Esophagus (tissue), 2 donors: ENCODE results near the gene LSP1. TPM values are rescaled to one million over a fixed set of nuclear protein-coding genes. Genes with fewer than 3 reads are reported as not detected.

Source experiments
- H3K27ac ChIP-seq, 2 donors: one replicate each; pipeline ENCODE4 v1.5.1; 2013; ENCODE audit warnings: low read depth in 2 of 2, mild to moderate bottlenecking in 2 of 2, inconsistent platforms in 1 of 2, low read length in 1 of 2, moderate library complexity in 1 of 2
- H3K27me3 ChIP-seq, 2 donors: one replicate each; pipeline ENCODE4 v1.6.1; 2013; ENCODE audit warnings: low read length in 2 of 2, control low read depth in 1 of 2, mild to moderate bottlenecking in 1 of 2; ENCODE audit not compliant: insufficient read depth in 2 of 2, control insufficient read depth in 1 of 2
- H3K36me3 ChIP-seq, 2 donors: one replicate each; pipeline ENCODE4 v1.6.1; 2013; ENCODE audit warnings: low read length in 1 of 2; ENCODE audit not compliant: control insufficient read depth in 2 of 2, insufficient read depth in 2 of 2
- H3K4me1 ChIP-seq, 2 donors: one replicate each; pipeline ENCODE4 v1.6.1; 2013; ENCODE audit warnings: low read length in 1 of 2; ENCODE audit not compliant: control insufficient read depth in 2 of 2, insufficient read depth in 2 of 2
- H3K4me3 ChIP-seq, 2 donors: one replicate each; pipeline ENCODE4 v1.5.1; 2013; ENCODE audit warnings: low read length in 2 of 2, mild to moderate bottlenecking in 2 of 2, low read depth in 1 of 2, moderate library complexity in 1 of 2
- H3K9me3 ChIP-seq, 2 donors: one replicate each; pipeline ENCODE4 v1.6.1; 2013; ENCODE audit warnings: mild to moderate bottlenecking in 2 of 2, low read depth in 1 of 2, low read length in 1 of 2, moderate library complexity in 1 of 2; ENCODE audit not compliant: control insufficient read depth in 2 of 2, insufficient read depth in 1 of 2
- WGBS, 2 donors: extraction: QIAGEN DNeasy Blood & Tissue Kit; methylation state at CpG; one replicate each; pipeline ENCODE4 v1.1.7; 2013; 5-methylcytosine and 5-hydroxymethylcytosine counted together
- polyA plus RNA-seq, 2 donors: library from polyadenylated mRNA; stranded (reverse); fragments of 200-250 nt; gene quantifications; one replicate each; pipeline ENCODE4 v1.2.3, GENCODE V29; 2013
- donor health status: healthy with polysubstance abuse.
- donor health status: Bipolar disorder and iron deficiency.

LSP1 gene
- polyA plus RNA-seq, 2 donors: 23.7 to 130 TPM

GRCh38 chr11:1823376-1824220 lies 29.3 kb upstream of the LSP1 start:
- no peak overlapping the region for H3K27ac ChIP-seq
- peaks cover 3 to 11% of the 10 kb centered on the region in 2 donors for H3K9me3 ChIP-seq
- WGBS, 2 donors: 80 to 86% methylated on average over 19 of the region's 19 CpGs
- peaks cover 0 to 28% of the 10 kb centered on the region in 2 donors for H3K4me1 ChIP-seq
- H3K36me3 ChIP-seq: no peaks in the 10 kb centered on the region
- H3K4me3 ChIP-seq: no peak overlapping the region
- no peaks in the 10 kb centered on the region for H3K27me3 ChIP-seq

GRCh38 chr11:1824221-1825038 lies 28.5 kb upstream of the LSP1 start:
- 75 to 81% methylated on average over 23 of the region's 23 CpGs for WGBS, 2 donors
- Histone ChIP-seq H3K27me3 (no peaks in the 10 kb centered on the region), H3K27ac (no peak overlapping the region), H3K4me3 (no peak overlapping the region), H3K36me3 (no peaks in the 10 kb centered on the region), H3K4me1 (peaks cover 0 to 32% of the 10 kb centered on the region in 2 donors), H3K9me3 (peaks cover 0 to 3% of the 10 kb centered on the region in 2 donors)

DNA sequence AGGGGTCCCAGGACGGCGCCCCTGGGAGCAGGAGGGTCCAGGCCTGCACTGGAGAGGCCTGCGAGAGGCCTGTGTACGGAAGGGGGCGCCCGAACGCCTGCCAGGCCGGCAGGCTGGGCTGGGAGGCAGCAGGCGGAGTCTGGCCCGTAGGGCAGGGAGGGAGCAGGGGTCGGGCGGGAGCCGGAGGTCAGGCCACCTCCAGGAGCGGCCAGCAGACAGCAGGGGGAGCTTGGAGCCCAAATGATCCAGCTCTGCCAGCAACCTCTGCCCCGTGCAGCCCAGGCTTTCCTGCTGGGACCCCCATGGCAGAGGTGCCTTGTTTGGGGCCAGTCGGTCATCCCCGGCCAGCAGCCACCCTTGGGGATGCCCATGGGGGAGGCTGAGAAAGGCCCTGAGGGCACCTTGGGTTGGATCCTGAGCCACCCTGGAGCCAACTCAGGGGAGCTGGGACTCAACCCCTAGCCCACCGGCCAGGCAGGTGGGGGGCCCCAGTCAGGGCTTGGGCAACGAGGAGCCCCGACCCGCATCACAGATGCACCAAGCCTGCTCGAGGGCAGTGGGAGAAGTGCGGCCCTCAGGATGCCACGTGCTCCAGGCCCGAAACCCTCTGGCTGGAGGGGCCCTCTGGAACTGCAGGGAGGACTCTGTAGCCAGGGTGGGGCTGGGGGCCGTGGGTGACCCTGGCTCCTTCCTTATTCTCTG lies 27.7 kb upstream of the LSP1 start:
- Histone ChIP-seq H3K9me3 (peaks cover 0 to 2% of the 10 kb centered on the region in 2 donors), H3K4me3 (no peak overlapping the region), H3K27me3 (no peaks in the 10 kb centered on the region), H3K4me1 (peaks cover 0 to 33% of the 10 kb centered on the region in 2 donors), H3K36me3 (no peaks in the 10 kb centered on the region), H3K27ac (no peak overlapping the region)
- 55 to 58% methylated on average over 25 to 26 of the region's 26 CpGs for WGBS, 2 donors

DNA sequence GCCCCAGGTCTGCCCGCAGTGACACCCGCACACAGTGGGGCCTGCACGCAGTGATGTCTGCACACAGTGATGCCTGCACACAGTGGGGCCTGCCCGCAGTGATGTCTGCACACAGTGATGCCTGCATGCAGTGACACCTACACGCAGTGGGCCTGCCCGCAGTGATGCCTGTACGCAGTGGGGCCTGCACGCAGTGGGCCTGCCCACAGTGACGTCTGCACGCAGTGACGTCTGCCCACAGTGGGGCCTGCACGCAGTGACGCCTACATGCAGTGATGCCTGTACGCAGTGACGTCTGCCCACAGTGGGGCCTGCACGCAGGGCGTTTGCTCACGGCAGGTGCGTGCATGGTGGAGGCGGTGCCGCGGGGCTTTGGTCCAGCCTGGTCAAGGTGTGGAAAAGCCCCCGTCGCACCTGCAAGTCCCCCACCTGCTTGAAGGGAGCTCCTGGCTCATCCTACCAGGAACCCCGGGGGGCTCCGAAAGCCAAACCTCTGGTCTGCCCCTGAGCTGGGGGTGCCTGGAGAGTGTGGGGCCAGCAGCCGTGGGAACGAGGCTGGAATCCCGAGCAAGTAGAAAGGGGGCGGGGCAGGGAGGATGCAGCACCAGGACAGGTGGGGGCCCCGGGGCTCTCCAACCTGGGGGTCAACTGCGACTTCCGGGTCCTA lies 27.0 kb upstream of the LSP1 start:
- Histone ChIP-seq H3K4me1 (peaks cover 0 to 38% of the 10 kb centered on the region in 2 donors), H3K4me3 (no peak overlapping the region), H3K27me3 (no peaks in the 10 kb centered on the region), H3K36me3 (no peaks in the 10 kb centered on the region), H3K27ac (no peak overlapping the region), H3K9me3 (peaks cover 0 to 2% of the 10 kb centered on the region in 2 donors)
- 88 to 90% methylated on average over 30 to 33 of the region's 33 CpGs for WGBS, 2 donors

GRCh38 chr11:1826552-1827094 lies 26.3 kb upstream of the LSP1 start:
- H3K27me3 ChIP-seq: no peaks in the 10 kb centered on the region
- peaks cover 5 to 45% of the 10 kb centered on the region in 2 donors for H3K4me1 ChIP-seq
- H3K36me3 ChIP-seq: no peaks in the 10 kb centered on the region
- peaks cover 0 to 2% of the 10 kb centered on the region in 2 donors for H3K9me3 ChIP-seq
- WGBS, 2 donors: 70 to 71% methylated on average over 14 to 15 of the region's 15 CpGs
- peak overlapping the region in 1 of 2 donors; percentile 13 for H3K27ac ChIP-seq
- H3K4me3 ChIP-seq: no peak overlapping the region

GRCh38 chr11:1827095-1827813 lies 25.6 kb upstream of the LSP1 start:
- Histone ChIP-seq H3K4me3 (no peak overlapping the region), H3K27ac (peak overlapping the region in 1 of 2 donors; percentile 13), H3K27me3 (no peaks in the 10 kb centered on the region), H3K4me1 (peaks cover 5 to 51% of the 10 kb centered on the region in 2 donors), H3K36me3 (no peaks in the 10 kb centered on the region), H3K9me3 (peaks cover 0 to 2% of the 10 kb centered on the region in 2 donors)
- whole genome bisulfite sequencing, 2 donors: 38 to 39% methylated on average over 27 of the region's 27 CpGs

DNA sequence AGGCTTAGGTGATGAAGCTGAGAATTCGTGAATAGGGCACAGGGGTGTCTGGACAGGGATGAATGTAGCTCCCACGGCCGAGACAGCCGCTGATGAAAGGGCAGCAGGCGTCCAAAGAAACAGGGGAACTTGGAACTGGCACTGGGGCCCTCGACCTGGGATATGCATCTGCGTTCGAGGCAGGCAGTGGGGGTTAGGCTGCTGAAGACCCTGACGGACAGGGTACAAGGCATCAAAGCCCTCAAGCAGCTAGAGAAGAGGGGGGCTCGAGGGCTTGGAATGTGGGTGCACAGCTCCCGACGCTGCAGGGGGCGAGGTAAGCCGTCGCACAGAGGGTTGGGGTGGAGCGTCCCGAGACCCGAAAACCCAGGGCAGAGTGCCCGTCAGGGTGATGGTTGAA lies 25.0 kb upstream of the LSP1 start:
- no peak overlapping the region for H3K27ac ChIP-seq
- 82 to 84% methylated on average over 19 of the region's 19 CpGs for WGBS, 2 donors
- no peak overlapping the region for H3K4me3 ChIP-seq

DNA sequence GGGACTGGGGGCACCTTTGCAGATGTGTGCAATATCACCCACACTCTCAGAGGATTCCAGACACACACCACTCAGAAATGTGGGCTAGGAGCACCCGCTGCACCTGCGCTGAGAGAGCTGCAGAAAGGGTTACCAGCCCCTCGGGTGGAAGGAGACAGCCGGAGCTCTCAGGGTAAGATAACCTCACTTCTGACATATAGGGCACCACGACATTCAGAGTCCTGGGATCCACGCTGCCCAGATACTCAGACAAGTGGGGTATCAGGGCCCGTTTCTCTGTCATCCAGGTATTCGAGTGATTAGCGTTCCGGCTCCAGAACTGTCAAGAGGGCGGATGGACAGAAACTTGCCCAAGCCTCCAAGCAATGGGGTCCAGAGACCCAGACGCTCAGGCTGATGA lies 24.3 kb upstream of the LSP1 start:
- Histone ChIP-seq H3K36me3 (no peaks in the 10 kb centered on the region), H3K27ac (no peak overlapping the region), H3K4me3 (no peak overlapping the region), H3K27me3 (no peaks in the 10 kb centered on the region), H3K4me1 (peaks cover 8 to 57% of the 10 kb centered on the region in 2 donors), H3K9me3 (peaks cover 0 to 2% of the 10 kb centered on the region in 2 donors)
- WGBS, 2 donors: 81 to 87% methylated on average over 12 of the region's 12 CpGs

More for the DNA sequence above, 25.0 kb upstream of the LSP1 start:
- H3K9me3 ChIP-seq: peaks cover 0 to 2% of the 10 kb centered on the region in 2 donors
- H3K27me3 ChIP-seq: no peaks in the 10 kb centered on the region
- H3K36me3 ChIP-seq: no peaks in the 10 kb centered on the region
- peaks cover 5 to 53% of the 10 kb centered on the region in 2 donors for H3K4me1 ChIP-seq
